Activated CD4-positive, alpha-beta T cell treated with anti-CD3 and anti-CD28 coated beads for 48 hours (primary cell): ENCODE results near the gene PHC3.
"Not testable (repeated sequence)": the region's sequence is repeated elsewhere in the genome, so short reads cannot be mapped to it uniquely, and the experiment has no call there.

Experiments
- DNase-seq: peaks from one replicate; pipeline ENCODE4 v3.0.0-alpha.2; 2020

PHC3 gene

DNA sequence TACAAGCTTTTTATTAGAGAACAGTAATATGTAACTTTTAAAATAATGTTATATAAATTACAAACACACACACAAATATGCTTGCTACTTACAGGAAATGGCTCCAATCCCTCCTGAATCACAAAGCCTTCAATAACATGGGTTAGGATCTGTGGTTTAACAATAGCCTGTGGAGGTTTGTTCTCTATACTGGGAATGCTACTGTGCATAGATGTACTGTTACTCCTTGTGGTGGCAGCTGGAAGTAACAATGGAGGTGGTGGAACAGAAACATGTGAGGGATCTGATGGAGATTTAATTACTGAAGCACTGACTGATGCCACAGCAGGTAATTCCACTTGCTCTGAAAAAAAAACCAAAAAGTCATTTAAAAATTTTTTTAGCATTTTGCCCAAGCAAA lies 64.4 kb downstream of the PHC3 start:
- no peak for DNase-seq

DNA sequence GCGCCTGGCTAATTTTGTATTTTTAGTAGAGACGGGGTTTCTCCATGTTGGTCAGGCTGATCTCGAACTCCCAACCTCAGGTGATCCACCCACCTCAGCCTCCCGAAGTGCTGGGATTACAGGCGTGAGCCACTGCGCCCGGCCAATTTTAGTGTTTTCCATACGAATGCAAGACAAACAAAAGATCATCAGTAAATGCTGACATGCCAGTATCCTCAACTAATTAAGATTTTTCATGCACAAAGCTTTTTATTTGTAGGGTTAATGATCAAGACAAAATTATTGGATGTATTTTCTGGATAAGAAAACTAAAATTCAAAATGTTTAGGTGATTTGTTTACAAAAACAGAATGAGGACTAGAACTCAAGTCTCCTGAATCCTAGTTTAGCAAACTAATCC lies 67.4 kb downstream of the PHC3 start:
- DNase-seq, result not testable (repeated sequence)

DNA sequence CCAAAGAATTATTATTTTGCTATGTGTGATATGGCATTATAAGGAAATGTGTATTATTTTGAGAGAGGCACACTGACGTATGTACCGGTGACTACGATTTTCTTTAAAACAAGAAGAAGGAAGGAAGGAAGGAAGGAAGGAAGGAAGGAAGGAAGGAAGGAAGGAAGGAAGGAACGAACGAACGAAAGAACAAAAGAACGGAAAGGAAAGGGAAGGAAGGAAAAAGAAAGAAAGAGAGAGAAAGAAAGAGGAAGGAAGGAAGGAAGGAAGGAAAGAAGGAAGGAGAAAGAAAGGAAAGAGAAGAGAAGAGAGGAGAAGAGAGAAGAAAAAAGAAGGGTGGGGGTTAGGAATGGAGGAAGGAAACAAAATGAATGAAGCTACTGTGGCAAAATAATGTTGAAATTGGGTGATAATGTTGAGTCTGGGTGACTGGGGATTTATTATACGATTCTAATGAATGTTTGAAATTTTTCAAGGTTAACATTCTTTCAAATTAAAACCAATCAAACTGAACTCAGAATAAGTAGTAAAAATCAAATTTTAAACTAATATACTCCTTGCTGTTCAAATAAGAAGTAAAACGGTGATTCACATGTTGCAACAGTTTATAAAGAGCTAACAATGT lies 70.3 kb downstream of the PHC3 start:
- no peak for DNase-seq

DNA sequence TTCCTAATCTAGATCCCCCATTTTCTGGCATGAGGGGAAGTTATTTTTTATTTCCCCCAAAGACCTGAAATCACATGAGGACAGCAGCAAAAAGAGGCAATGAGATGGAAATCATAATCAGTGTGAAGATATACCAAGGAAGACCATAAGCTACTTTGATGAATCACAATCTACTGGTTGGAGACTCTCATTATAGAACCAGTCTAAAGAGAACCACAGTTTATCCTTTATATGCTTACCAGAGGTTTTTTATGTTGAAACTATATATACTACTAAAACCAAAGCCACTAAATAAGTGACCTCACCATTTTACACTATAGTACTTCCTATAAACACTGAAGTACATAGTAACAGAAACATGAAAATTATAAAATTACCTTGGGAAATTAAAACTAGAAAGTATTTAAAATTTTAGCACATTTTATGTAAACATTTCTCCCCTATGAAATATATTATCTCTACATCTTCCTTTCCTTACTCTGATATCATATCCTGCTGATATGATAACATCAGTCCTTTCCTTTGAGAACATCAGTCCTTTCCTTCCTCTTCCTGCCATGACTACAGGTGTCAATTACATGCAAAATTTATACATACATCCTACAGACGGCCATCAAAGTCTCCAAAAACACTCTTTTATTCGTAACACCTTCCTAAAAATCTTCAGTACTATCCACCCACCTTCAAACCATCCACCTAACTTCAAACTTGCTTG lies 71.8 kb downstream of the PHC3 start:
- no peak for DNase-seq

DNA sequence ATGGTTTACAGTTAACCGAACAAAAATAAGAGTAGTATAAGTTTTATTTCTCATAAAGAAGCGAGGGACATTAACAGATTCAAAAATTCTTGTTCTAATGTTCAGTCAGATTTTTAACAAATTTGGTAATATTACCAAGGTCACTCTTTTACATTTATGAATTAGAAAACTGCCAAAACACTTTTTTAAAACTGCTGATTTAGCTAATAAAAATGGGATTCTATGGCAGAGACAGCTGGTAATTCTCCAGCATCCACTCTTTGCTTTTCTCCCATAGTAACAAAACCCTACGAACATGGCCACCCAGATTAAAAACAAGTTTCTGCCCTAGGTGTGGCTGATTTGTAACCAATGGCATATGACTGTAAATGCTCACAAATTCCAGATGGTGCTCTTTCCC lies 72.6 kb downstream of the PHC3 start:
- no peak for DNase-seq

DNA sequence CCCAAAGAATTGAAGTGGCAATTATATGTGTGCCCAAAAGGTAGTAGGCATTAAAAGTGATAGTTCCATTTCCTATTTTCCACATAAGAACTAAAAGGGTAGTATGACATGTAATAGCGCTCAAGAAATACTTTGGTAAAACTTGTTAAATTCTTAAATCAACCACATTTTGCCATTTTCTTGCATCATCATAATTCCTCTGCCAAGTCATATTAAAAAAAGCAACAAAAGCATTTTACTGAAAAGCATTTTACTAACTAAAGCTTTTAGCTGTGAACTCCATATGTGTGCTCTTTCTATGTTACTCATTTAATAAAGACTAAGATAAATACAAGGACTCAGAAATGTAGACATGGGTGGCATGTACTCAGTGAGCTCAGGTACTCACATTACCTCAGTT lies 73.6 kb downstream of the PHC3 start:
- no peak for DNase-seq

DNA sequence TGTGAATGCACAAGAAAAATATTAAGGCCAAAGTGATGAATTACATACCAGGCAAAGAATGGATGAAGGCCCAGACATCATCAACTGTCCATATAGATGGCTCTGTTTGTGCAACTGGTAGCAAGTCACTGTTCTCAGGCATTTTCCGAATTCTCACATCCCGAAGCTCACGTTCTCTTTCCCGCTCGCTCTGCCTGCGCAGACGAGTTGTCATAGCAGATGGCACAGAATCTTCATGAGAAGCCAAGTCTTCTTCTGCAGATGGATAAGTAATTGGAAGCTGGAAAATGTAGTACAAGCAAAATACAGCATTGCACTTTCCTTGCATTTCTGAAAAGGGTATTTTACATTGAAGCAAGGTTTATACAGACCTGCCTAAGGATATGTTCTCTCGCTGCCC lies 79.1 kb downstream of the PHC3 start:
- DNase-seq, result no peak

DNA sequence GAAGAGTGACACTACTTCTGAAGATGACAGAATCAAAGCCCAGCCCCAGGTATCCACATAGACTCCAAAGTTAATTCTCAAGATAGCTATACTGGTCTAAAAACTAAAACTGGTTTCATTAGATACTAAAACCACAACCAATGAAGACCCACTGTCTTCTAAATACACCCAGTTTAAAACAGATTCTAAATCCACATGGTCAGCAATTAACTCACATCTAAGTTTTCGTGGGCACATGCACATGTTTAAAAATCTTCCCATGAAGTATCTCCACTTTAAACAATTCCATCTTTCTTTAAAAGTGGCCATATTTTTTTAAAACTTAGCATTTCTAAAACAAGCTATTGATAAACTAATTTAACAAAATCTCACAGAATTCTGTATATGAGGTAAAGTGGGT lies 80.6 kb downstream of the PHC3 start:
- no peak for DNase-seq

DNA sequence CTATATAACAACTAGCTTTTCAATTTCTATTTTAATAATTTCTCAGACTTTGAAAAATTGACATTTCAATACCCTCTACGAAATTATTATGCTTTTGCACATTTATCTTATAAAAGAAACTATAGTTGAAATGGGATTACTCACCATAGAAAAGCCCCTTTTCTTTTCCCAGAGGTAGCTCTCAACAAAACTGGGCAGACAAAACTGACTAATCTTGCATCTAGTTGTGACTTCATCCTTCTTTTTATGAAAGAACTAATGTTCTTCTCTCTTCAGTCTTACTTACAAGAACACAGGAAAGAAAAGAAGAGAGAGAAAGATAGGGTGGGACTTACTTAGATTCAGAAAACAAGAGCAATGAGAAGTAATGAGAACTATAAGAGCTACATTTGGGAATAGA lies 82.8 kb downstream of the PHC3 start:
- DNase-seq, result no peak

DNA sequence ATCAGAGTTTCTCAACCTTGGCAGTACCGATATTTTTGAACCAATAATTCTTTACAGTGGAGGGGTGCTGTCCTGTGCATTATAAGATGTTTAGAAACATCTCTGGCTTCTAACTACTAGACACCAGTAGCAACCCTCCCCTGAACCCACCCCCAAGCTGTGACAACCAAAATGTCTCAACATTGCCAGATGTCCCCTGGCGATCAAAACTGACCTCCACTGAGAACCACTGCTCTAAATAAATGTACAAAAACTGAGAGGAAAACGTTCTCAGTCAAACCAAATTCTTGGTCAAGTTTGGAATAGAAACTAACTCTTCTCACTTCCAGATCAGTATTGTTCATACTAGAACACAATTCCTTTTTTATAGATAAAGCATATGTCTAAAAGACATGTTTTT lies 85.2 kb downstream of the PHC3 start:
- no peak for DNase-seq

DNA sequence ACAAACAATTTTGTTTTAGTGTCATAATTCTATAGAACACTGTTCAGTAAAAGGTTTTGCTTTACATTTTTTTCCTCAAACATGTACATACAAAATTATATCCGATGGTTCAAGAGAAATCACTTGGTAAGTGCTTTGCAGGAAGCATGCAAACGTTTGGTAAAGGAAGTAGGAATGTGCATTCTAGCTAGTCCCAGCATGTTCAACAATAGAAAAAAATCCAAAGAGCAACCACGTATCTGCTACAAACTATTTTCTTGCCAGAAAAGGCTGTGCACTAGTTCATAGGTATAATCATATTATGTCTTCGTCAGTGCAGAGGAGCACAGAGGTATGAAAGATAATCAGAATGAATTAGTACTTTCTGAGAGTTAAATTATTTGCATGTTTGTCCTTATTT lies 85.8 kb downstream of the PHC3 start:
- DNase-seq, result no peak

DNA sequence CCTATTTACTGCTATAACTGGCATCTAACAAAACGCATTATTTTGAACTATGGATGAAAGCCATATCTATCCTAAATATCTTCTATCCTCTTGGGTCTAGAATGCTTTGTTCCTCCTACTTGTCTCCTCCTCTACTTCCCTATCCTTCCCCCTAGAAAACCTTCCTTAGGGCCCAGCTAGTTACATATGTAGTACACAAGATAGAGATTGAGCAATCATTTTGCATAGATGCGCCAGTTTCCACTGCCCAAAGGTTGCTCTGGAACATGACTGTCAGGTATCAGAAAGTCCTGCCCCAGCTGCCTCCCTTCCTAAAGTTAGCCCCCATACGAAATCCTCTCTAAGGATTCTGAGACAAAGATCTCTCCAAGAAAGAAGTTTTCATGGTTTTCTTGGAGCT lies 88.6 kb downstream of the PHC3 start:
- DNase-seq, result no peak

DNA sequence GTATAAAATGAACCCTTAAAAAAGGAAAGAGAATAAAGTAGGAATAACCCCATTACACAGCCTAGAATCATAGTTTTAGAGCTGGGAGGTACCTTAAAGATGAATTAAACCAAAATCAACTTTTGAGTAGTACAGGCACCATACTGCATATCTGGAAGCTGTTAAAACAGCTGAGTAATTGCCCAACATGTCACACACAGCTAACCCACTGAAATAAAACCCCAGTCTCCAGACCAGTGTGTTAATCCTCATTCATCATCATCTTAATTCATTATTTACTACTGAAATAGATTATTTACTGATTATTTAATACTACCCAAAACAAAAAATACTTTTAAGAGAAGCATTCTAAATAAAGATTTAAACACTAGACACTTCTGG lies 90.9 kb downstream of the PHC3 start:
- no peak for DNase-seq

DNA sequence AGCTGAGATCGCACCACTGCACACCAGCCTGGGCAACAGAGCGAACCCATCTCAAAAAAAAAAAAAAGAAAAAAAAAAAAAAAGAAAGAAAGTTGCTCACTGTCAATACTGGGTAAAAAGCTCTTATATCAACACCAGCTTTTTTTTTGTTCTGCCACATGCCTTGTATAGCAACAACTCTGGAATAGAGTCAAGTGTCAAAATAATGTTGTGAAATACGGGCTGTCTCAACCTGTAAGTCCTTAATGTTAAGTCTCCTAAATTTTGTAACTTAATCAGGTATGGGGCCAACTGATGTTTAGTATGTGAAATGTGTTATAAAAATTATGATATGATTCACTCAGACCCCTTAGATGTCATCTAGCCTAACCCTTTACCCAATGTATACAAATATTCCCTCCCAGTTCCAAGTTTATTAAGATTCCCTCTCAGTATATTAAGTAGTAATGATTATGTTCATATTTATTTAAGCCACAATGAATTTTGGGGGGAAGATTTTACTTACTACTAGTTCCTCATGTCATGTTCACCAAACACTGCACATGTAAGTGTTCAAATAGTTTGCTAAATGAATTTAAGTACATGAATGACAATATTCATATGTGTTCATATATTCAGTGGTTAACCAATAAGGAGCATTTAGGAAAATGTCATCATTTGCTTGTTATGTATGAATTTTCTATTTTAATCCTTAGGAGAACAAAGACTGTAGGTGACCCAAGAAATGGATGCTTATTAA lies 91.5 kb downstream of the PHC3 start:
- no peak for DNase-seq

DNA sequence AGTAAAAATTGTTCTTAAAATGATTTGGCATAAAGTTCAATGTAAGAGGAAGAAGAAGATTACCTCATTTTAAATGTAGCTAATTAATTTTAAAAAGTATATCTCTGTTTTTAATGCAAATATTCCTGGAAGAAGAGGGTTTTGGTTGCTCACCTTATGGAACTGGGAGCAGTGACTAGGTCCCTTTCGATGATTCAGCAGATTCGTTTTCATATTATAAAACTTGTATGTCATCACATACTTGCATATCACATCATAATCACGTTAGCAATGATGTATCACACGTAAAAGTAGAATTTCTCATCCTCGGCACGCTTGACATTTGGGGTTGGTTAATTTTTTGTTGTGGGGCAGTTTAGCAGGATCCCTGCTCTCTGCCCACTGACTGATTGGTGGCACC lies 96.1 kb downstream of the PHC3 start:
- no peak for DNase-seq

DNA sequence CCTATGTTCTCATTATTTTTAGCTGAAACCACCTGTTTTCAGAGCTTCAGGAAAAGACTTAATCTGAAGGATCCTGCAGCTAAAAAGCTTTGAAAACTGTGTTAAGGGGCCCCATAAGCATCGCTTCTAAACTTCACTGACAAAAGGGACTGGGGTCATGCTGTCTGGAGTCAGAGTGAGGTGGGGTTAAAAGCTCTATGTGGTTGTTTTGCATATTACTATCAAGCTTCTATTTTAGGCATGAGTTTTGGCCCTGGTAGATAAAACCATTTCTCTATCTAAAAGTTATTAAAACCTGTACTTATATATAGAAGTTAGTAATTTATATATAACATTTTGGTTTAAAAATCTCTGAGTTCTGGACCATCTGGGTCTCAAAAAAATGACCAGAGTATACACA lies 98.2 kb downstream of the PHC3 start:
- no peak for DNase-seq

DNA sequence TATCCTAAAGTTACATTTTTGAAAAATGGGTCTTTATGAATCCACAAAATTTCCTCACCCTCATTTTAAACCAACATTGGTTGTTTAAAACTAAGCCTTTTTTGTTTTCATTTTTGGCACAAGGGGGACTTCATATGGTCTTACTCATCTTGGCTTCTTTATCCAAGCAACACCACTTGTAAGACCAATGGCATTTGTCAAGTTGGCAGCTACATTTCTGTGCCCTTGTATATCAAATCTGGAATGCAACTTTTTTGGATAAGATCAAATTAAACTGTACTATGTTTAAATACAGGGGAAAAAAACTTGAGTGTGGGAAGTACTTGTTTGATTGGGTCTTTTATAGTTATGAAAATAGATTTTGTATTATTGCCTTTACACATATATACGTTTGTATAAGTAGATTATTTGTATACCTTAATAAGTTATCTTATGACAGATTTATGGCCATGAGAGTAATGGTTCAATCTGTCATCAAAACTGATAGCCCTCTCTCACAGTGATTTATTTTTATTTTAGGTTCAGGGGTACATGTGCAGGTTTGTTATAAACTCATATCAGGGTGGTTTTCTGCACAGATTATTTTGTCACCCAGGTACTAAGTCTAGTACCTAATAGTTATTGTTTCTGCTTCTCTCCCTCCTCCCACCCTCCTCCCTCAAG lies 100.3 kb downstream of the PHC3 start:
- DNase-seq, result no peak

DNA sequence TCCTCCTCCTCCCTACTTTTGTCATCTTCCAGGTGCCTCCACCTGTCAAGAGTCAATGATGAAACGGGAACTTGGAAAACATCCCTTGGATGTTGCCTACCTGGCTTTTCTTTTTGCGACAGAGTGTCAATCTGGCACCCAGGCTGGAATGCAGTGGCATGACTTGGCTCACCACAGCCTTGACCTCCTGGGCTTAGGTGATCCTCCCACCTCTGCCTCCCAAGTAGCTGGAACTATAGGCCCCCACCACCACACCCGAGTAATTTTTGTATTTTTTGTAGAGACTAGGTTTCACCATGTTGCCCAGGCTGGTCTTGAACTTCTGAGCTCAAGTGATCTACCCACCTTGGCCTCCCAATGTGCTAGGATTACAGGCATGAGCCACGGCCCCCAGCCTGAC lies 100.9 kb downstream of the PHC3 start:
- no peak for DNase-seq

DNA sequence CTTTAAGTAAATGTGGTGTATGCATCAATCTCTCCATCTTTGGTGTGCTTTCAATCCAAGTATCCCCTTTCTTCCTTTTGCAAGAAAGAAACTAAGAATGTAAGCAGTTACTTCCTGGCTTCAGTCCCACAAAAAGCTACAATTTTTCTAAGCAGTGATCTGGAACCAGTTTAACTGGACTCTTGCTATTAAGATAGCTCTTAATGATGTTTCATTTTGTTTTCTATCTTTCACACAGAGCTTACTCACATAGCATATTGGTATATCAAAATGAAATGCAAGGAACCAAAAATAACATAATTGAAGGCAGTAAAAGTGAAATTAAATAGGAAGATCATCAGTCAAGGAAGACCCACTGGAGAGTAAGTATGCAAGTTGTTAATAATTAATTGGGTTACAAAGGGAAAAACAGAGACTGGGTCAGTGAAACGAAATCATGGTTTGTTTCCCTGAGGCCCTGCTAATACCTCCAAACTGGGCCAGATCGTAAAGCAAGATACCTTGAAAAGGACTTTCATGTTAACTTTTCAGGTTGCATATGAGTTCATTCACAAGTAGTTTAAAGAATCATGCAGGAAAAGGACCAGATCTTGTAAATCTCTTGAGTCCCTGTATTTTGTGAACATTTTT lies 101.9 kb downstream of the PHC3 start:
- DNase-seq, result no peak

DNA sequence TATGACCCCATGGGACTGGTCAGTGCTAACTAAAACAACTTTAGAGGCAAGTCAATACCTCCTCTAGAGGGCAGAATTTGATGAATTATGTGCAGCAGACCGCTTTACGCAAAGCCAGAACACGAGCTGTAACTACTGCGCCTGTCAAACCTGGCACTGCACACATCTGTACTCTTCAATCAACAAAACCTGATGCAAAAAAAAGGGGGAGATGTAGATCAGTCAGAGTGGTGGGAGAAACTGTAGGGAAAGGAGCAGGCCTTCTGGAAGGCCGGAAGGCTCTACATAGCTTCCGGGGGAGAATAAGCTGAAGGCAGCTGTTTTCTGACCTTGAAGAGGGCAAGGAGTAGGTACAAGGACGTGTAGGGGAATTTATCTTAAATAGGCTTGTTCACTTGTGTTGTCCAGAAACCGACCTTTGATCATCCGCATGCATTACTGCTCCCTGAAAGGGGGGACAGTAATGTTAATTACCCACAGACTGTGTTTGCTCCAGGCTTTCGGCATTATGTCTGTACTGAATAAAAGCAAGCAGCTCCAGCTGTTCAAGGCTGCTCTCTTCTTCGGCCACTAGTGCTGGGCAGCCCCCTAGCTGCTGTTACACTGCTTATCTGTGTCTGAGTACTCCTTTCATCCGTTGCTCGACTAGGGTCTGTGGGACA lies 102.8 kb downstream of the PHC3 start:
- no peak for DNase-seq

DNA sequence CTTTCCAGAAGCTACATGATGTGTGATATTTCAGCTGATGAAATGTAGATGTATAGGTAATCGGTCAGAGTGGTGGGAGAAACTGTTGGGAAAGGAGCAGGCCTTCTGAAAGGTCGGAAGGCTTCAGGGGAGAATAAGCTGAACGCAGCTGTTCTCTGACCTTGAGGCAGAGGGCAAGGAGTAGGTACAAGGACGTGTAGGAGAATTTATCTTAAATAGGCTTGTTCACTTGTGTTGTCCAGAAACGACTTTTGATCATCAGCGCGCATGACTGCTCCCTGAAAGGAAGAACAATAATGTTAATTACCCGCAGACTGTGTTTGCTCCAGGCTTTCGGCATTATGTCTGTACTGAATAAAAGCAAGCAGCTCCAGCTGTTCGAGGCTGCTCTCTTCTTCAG lies 104.2 kb downstream of the PHC3 start:
- no peak for DNase-seq

DNA sequence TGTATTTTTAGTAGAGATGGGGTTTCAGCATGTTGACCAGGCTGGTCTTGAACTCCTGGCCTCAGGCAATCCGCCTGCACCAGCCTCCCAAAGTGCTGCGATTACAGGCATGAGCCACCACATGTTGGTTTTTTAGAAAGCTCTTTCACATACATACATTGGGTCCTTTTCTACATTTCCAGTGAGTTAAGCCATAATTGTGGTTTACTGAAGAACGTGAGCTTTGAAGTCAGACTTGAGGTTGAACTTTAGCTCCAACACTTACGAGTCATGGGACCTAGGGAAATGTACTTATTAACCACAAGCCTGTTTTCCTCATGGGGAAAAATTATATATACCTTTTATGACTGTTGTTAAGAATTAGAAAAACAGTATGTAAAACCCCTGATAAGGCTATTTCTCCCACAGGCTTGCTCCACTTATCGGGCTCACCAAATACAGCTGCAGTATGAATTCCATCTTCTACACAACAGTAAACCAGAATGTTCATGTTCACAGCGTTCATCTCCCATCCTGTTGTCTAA lies 104.8 kb downstream of the PHC3 start:
- no peak for DNase-seq
